ENCODE measurements around the gene CLEC2A.

CLEC2A gene

GRCh38 chr12:9948606-9949296 lies 16.6 kb upstream of the CLEC2A start:
- H3K4me3 ChIP-seq (ENCODE audit: low read length), result no peak overlapping the region
- DNase-seq (ENCODE audit: low read depth), result no peak
- no peak for TF ChIP-seq CTCF (conservative IDR thresholded peaks at IDR 0.05; ENCODE audit: low read length)

DNA sequence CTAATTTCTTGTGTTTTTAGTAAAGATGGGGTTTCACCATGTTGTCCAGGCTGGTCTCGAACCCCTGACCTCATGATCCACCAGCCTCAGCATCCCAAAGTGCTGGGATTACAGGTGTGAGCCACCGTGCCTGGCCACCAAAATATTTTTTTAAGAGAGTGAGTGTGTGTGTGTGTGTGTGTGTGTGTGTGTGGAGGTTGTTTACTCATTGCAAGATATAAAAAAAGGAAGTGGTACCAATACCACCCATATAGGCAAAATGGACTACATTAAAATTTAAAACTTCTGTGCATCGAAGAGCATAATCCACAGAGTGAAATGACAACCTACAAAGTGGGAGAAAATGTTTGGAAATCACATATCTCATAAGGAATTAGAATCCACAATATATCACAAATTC lies 15.5 kb upstream of the CLEC2A start:
- H3K4me3 ChIP-seq (ENCODE audit: low read length), result no peak overlapping the region
- TF ChIP-seq CTCF (conservative IDR thresholded peaks at IDR 0.05; ENCODE audit: low read length), result no peak
- no peak for DNase-seq (ENCODE audit: low read depth)

GRCh38 chr12:9944391-9944790 lies 12.2 kb upstream of the CLEC2A start:
- no peak overlapping the region for H3K4me3 ChIP-seq (ENCODE audit: low read length)
- DNase-seq (ENCODE audit: low read depth), result no peak
- no peak for TF ChIP-seq CTCF (conservative IDR thresholded peaks at IDR 0.05; ENCODE audit: low read length)

DNA sequence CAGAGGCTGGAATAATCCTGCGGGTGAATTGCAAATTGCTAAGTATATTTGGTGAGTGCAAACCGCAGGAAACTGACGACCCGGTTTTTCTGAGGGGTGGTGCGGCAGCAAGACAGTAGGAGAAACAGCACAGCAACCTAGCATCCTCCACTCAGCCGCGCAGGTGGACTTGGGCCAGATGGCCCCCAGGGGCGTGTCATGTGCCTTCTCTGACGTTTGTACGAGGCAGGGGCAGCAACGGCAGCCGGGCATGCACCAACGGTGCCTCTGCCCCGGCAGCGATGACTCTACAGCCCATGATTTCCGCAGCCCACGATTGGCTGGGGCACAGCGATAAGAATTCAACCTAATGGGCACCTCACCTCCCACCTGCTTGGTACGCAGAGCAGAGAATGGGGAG lies 11.1 kb upstream of the CLEC2A start:
- no peak overlapping the region for H3K4me3 ChIP-seq (ENCODE audit: low read length)
- no peak for TF ChIP-seq CTCF (conservative IDR thresholded peaks at IDR 0.05; ENCODE audit: low read length)
- no peak for DNase-seq (ENCODE audit: low read depth)

- no peak for TF ChIP-seq CTCF (conservative IDR thresholded peaks at IDR 0.05; ENCODE audit: low read length)
- no peak for DNase-seq (ENCODE audit: low read depth)
- no peak overlapping the region for H3K4me3 ChIP-seq (ENCODE audit: low read length)
These were observed 9.7 kb upstream of the CLEC2A start for GRCh38 chr12:9941838-9942237.

DNA sequence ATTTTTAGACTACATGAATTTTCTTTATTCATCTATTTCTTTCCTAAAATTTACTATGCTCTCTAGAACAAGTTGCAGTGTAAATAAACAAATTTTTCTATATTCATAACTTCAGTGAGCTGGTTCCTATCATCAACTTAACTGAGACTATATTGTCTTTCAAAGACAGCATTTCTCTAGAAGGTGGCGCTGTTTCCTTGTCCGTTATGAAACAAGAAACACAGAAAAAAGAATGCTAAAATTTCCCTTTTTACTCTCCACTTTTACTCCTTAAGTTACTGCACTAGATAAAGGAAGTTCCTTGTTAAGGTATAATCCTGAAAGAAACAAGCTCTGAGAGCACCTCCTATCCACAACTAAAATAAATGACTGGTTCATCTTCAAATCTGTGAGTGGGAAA lies 8.2 kb upstream of the CLEC2A start:
- TF ChIP-seq CTCF (conservative IDR thresholded peaks at IDR 0.05; ENCODE audit: low read length), result peak; percentile 52
- no peak overlapping the region for H3K4me3 ChIP-seq (ENCODE audit: low read length)
- DNase-seq (ENCODE audit: low read depth), result no peak

DNA sequence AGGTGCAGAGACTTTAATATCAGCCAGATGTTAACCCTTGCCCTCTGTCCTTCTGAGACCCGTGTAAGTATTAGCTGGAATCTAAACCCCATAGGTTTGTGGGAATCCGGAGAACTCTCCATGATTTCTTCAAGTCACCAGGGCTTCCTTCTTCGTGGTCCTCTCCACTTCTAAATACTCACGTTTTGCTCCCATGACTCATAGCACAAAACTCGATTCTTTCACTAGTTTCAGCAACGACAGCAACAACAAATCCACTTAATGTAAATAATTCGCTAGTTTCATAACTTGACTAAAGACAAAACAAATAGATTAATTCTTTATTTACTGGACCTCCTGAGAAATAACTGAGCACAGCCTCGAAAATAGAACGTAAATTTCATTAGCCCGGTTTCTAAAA lies 4.4 kb upstream of the CLEC2A start:
- no peak overlapping the region for H3K4me3 ChIP-seq (ENCODE audit: low read length)
- DNase-seq (ENCODE audit: low read depth), result no peak
- no peak for TF ChIP-seq CTCF (conservative IDR thresholded peaks at IDR 0.05; ENCODE audit: low read length)

Measured in AG10803 (cell line).